Cardiac muscle cell (in vitro differentiated cells and primary cell): ENCODE data around the gene TAF8. TPM values are rescaled to one million over a fixed set of nuclear protein-coding genes. Genes with fewer than 3 reads are reported as not detected.

ENCODE experiments used
- DNase-seq, 2 donors: peaks; one replicate each; pipeline versions ENCODE4 v3.0.0 to v3.0.0-alpha.2; 2010 to 2017; ENCODE audit warnings: low read depth in 1 of 2, low spot score in 1 of 2
- H3K27ac ChIP-seq: fragments of 200-600 bp; sonication (generic); 2 replicates; pipeline ENCODE4 v1.5.1; 2016
- H3K27me3 ChIP-seq: fragments of 200-600 bp; sonication (generic); 2 replicates; pipeline ENCODE4 v1.6.0; 2016; ENCODE audit warnings: control low read depth
- H3K36me3 ChIP-seq: fragments of 200-600 bp; sonication (generic); 2 replicates; pipeline ENCODE4 v1.5.1; 2016; ENCODE audit warnings: control low read depth
- H3K4me1 ChIP-seq: fragments of 200-600 bp; sonication (generic); 2 replicates; pipeline ENCODE4 v1.8.1; 2017; ENCODE audit warnings: low read depth, mild to moderate bottlenecking, mixed run types
- H3K4me3 ChIP-seq: fragments of 200-600 bp; sonication (generic); 2 replicates; pipeline ENCODE4 v1.5.1; 2016; ENCODE audit warnings: mild to moderate bottlenecking
- H3K9me3 ChIP-seq: fragments of 200-600 bp; sonication (generic); 2 replicates; pipeline ENCODE4 v1.5.1; 2017; ENCODE audit warnings: low read depth, mild to moderate bottlenecking, control low read depth
- polyA plus RNA-seq: library from polyadenylated mRNA; unstranded; fragments of >200 nt; fragmentation: Nextera tagmentation; extraction: Ambion mirVana; gene quantifications from 2 replicates; pipeline ENCODE4 v1.2.1, GENCODE V29; 2016
- total RNA-seq: library from RNA; depleted of rRNA; stranded (reverse); fragments of >200 nt; gene quantifications from 2 replicates; pipeline ENCODE4 v1.2.3, GENCODE V29; 2016
- TF ChIP-seq, protein P1 (sequence below): IDR thresholded peaks from 2 replicates; pipeline ENCODE4 v1.5.1; 2012; ENCODE audit warnings: low read depth, mild to moderate bottlenecking, low read length

Gene TAF8
- total and polyA plus RNA-seq, 2 experiments from 2014 or later: 18.3 to 31.6 TPM

DNA sequence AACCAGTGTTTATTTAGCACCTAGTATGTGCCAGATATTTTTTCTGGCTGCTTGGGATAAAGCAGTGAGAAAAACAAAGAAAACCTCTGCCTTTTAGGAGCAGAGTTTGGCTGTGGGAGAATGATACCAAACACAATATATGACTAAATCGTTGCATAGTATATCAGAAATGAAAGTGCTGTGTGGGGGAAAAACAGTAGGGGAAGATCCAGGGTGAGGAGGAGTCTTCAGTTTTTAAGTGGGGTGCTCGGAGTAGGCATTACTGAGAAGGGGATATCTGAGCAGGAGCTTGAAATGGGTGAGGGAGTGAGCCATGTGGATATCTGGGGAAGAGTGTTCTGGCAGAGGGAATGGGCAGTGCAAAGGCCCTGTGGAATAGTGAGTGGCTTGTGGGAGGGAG lies 23.0 kb downstream of the TAF8 start:
- TF ChIP-seq, protein P1, sequence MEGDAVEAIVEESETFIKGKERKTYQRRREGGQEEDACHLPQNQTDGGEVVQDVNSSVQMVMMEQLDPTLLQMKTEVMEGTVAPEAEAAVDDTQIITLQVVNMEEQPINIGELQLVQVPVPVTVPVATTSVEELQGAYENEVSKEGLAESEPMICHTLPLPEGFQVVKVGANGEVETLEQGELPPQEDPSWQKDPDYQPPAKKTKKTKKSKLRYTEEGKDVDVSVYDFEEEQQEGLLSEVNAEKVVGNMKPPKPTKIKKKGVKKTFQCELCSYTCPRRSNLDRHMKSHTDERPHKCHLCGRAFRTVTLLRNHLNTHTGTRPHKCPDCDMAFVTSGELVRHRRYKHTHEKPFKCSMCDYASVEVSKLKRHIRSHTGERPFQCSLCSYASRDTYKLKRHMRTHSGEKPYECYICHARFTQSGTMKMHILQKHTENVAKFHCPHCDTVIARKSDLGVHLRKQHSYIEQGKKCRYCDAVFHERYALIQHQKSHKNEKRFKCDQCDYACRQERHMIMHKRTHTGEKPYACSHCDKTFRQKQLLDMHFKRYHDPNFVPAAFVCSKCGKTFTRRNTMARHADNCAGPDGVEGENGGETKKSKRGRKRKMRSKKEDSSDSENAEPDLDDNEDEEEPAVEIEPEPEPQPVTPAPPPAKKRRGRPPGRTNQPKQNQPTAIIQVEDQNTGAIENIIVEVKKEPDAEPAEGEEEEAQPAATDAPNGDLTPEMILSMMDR: no peak
- Histone ChIP-seq H3K27ac (no peak overlapping the region), H3K4me1 (no peaks in the 10 kb centered on the region), H3K4me3 (no peak overlapping the region), H3K36me3 (peaks cover 38% of the 10 kb centered on the region), H3K27me3 (no peaks in the 10 kb centered on the region), H3K9me3 (no peaks in the 10 kb centered on the region)
- no peak for DNase-seq

DNA sequence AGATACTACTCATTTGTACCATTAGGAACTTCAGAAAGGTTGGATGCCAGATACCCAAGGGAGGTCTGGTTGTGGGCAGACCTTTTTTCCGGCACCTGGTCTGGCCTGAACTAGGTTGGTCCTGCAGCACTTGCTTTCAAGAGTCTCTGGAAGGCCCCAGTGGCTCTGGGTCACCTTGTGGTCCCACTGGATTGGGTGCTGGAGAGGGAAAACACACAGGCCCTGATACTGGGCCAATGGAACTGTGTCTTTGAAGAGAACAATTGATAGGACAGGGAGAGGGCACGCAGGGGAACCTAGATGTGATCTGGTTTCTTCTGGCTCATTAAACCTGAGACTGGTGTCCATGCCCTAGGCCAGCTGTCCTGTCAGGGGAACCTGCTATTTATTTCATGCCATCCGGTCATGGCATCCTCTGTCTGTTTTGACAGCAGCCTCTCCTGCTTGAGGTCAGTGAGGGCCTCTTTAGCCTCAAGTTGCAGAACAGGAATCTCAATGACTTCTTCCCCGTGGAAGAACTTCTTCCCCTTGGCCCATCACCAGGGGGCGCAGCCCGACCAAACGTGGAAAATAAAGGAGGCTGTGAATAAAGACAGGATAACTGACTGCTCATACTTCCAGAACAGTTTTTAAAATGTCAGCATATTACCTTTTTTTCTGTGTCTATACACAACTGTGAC lies 25.0 kb downstream of the TAF8 start:
- DNase-seq: peak; percentile 83 to 84
- peaks cover 32% of the 10 kb centered on the region for H3K36me3 ChIP-seq
- TF ChIP-seq, protein P1: peak; percentile 94
- peak overlapping the region; percentile 53 for H3K27ac ChIP-seq
- no peaks in the 10 kb centered on the region for H3K27me3 ChIP-seq
- no peaks in the 10 kb centered on the region for H3K4me1 ChIP-seq
- H3K9me3 ChIP-seq: no peaks in the 10 kb centered on the region
- H3K4me3 ChIP-seq: no peak overlapping the region

DNA sequence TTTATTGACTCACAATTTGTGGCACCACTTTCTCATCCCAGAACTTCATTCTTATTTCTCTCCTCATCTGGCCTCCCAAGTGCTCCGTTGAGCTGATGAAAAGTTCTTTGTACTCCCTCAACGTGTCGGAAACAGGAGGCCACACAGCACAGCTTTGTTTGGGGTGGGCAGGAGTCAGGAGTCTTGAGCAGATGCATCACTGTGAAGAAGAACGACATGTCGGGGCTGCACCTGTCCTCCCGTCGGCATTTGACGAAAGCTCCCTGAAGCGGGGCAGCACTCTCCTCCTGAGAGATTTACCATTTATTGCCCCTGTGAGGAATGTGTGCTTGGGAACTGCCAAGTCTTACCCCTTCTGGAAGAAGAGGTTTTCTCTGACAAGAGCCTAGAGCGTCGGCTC lies 28.1 kb downstream of the TAF8 start:
- no peaks in the 10 kb centered on the region for H3K9me3 ChIP-seq
- no peak overlapping the region for H3K4me3 ChIP-seq
- DNase-seq: no peak
- no peaks in the 10 kb centered on the region for H3K27me3 ChIP-seq
- H3K36me3 ChIP-seq: peaks cover 13% of the 10 kb centered on the region
- H3K27ac ChIP-seq: no peak overlapping the region
- no peaks in the 10 kb centered on the region for H3K4me1 ChIP-seq
- TF ChIP-seq, protein P1: no peak

DNA sequence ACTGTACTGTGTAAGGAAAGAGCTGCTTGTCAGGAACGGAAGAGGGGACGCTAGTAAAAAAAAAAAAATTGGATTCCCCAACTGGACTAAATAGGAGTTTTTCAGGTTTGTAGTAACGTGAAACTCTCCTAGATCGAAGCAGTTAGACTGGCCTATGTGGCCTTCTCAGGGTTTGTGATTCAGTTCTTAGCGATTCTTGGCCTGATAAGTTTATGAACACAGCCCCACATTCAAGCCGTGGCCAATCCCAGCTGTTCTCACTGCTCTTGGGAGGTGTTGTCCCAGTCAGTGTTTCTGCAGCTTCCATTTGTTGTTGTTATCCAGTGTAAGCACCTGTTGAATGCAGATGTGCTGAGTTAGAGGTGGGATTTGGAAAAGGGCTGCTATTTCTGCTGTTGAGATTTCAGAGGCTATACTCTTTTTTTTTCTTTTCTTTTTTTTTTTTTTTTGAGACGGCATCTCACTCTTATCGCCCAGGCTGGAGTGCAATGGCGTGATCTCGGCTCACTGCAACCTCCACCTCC lies 29.7 kb downstream of the TAF8 start:
- H3K9me3 ChIP-seq: no peaks in the 10 kb centered on the region
- peaks cover 13% of the 10 kb centered on the region for H3K36me3 ChIP-seq
- H3K27ac ChIP-seq: no peak overlapping the region
- peak in 1 of 2 donors; percentile 67 for DNase-seq
- no peaks in the 10 kb centered on the region for H3K4me1 ChIP-seq
- no peaks in the 10 kb centered on the region for H3K27me3 ChIP-seq
- no peak overlapping the region for H3K4me3 ChIP-seq
- TF ChIP-seq, protein P1: no peak

DNA sequence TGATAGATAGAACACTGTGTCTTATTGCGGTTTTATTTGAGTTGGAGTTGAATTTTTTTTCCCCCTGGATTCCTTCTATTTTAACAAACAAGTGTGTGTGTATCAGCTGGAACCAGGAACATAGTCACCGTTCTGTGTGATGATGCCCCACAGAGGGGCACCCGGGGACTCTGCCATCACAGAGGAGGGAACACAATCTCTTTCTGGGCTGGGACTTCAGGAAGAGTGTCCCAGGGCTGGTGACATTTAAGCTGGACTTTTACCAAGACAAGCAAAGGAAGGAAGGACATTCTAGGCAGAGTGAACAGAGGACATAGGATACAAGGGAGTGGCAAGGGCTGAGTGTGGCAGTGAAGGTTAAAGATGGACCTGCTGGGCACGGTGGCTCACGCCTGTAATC lies 33.2 kb downstream of the TAF8 start:
- Histone ChIP-seq H3K4me3 (no peak overlapping the region), H3K36me3 (peaks cover 1% of the 10 kb centered on the region), H3K27ac (no peak overlapping the region), H3K27me3 (no peaks in the 10 kb centered on the region), H3K4me1 (no peaks in the 10 kb centered on the region), H3K9me3 (no peaks in the 10 kb centered on the region)
- no peak for DNase-seq
- TF ChIP-seq, protein P1: no peak
